Fibroblast of skin of scalp (primary cell): ENCODE results near the gene PRRT3.
"Not testable (repeated sequence)": the region's sequence is repeated elsewhere in the genome, so short reads cannot be mapped to it uniquely, and the experiment has no call there.

ENCODE experiments used
- DNase-seq: peaks from one replicate; pipeline ENCODE4 v3.0.0-alpha.2; 2013

Gene PRRT3

GRCh38 chr3:9897408-9898372, 54.5 kb downstream of the PRRT3 start:
- no peak for DNase-seq

GRCh38 chr3:9896755-9897407, 55.3 kb downstream of the PRRT3 start:
- not testable (repeated sequence) for DNase-seq

GRCh38 chr3:9895715-9896114, 56.5 kb downstream of the PRRT3 start:
- not testable (repeated sequence) for DNase-seq
